Glutamatergic neuron (in vitro differentiated cells): ENCODE results near the gene AIF1. TPM values are rescaled to one million over a fixed set of nuclear protein-coding genes. Genes with fewer than 3 reads are reported as not detected.

Source experiments
- DNase-seq: peaks from one replicate; pipeline ENCODE4 v3.0.0; 2022
- H3K27ac Mint-ChIP-seq: one replicate; pipeline ENCODE4 v1.8.0; 2020; ENCODE audit warnings: mild to moderate bottlenecking, mixed read lengths, inconsistent platforms; ENCODE audit not compliant: unreplicated experiment
- H3K27me3 Mint-ChIP-seq: one replicate; pipeline ENCODE4 v1.8.0; 2020; ENCODE audit warnings: mild to moderate bottlenecking, moderate library complexity, mixed read lengths, inconsistent platforms; ENCODE audit not compliant: unreplicated experiment
- H3K36me3 Mint-ChIP-seq: one replicate; pipeline ENCODE4 v1.8.0; 2020; ENCODE audit warnings: mild to moderate bottlenecking, mixed read lengths, inconsistent platforms; ENCODE audit not compliant: unreplicated experiment
- H3K4me1 Mint-ChIP-seq: one replicate; pipeline ENCODE4 v1.8.0; 2020; ENCODE audit warnings: mild to moderate bottlenecking, low read depth, mixed read lengths, inconsistent platforms; ENCODE audit not compliant: unreplicated experiment
- H3K4me3 Mint-ChIP-seq: one replicate; pipeline ENCODE4 v1.8.0; 2020; ENCODE audit warnings: mild to moderate bottlenecking, mixed read lengths, inconsistent platforms; ENCODE audit not compliant: unreplicated experiment
- H3K9me3 Mint-ChIP-seq: one replicate; pipeline ENCODE4 v1.8.0; 2020; ENCODE audit warnings: mild to moderate bottlenecking, moderate library complexity, mixed read lengths, inconsistent platforms; ENCODE audit not compliant: unreplicated experiment
- CTCF ChIP-seq: fragments of 200-600 bp; sonication (generic); IDR thresholded peaks from one replicate; pipeline ENCODE4 v1.5.0; 2021; ENCODE audit not compliant: partially characterized antibody, unreplicated experiment
- total RNA-seq: library from RNA; stranded (reverse); fragmentation: NEBNext Ultra II Directional; extraction: Animal tissue kit (Norgen Biotek cat#: 25700); gene quantifications from one replicate; pipeline ENCODE4 v1.2.1, GENCODE V29; 2021; ENCODE audit not compliant: unreplicated experiment

The AIF1 gene
- total RNA-seq, 1 donor from 2014 or later, result not detected

GRCh38 chr6:31632279-31632946 lies 17.4 kb downstream of the AIF1 start:
- peaks cover 20% of the 10 kb centered on the region for H3K27me3 Mint-ChIP-seq
- H3K36me3 Mint-ChIP-seq, result peaks cover 10% of the 10 kb centered on the region
- H3K27ac Mint-ChIP-seq, result no peak overlapping the region
- no peak overlapping the region for H3K4me3 Mint-ChIP-seq
- H3K9me3 Mint-ChIP-seq, result peaks cover 6% of the 10 kb centered on the region
- no peak for TF ChIP-seq CTCF
- H3K4me1 Mint-ChIP-seq, result no peaks in the 10 kb centered on the region
- no peak for DNase-seq

- H3K9me3 Mint-ChIP-seq, result peaks cover 3% of the 10 kb centered on the region
- H3K27me3 Mint-ChIP-seq, result peaks cover 20% of the 10 kb centered on the region
- peaks cover 6% of the 10 kb centered on the region for H3K36me3 Mint-ChIP-seq
- no peak for DNase-seq
- TF ChIP-seq CTCF, result no peak
- no peak overlapping the region for H3K4me3 Mint-ChIP-seq
- no peak overlapping the region for H3K27ac Mint-ChIP-seq
- no peaks in the 10 kb centered on the region for H3K4me1 Mint-ChIP-seq
Measured at GRCh38 chr6:31633447-31633846, 18.4 kb downstream of the AIF1 start.

GRCh38 chr6:31634131-31634530 lies 19.1 kb downstream of the AIF1 start:
- H3K27ac Mint-ChIP-seq, result no peak overlapping the region

GRCh38 chr6:31634969-31635575 lies 20.0 kb downstream of the AIF1 start:
- H3K36me3 Mint-ChIP-seq, result peaks cover 6% of the 10 kb centered on the region

More at GRCh38 chr6:31634131-31634530, 19.1 kb downstream of the AIF1 start:
- H3K27me3 Mint-ChIP-seq, result peaks cover 20% of the 10 kb centered on the region
- no peaks in the 10 kb centered on the region for H3K4me1 Mint-ChIP-seq
- peaks cover 3% of the 10 kb centered on the region for H3K9me3 Mint-ChIP-seq
- no peak for DNase-seq
- H3K36me3 Mint-ChIP-seq, result peaks cover 6% of the 10 kb centered on the region
- peak overlapping the region; percentile 42 for H3K4me3 Mint-ChIP-seq
- no peak for TF ChIP-seq CTCF

More at GRCh38 chr6:31634969-31635575, 20.0 kb downstream of the AIF1 start:
- H3K4me1 Mint-ChIP-seq, result no peaks in the 10 kb centered on the region
- no peak overlapping the region for H3K27ac Mint-ChIP-seq
- no peak for TF ChIP-seq CTCF
- H3K9me3 Mint-ChIP-seq, result peaks cover 3% of the 10 kb centered on the region
- DNase-seq, result no peak
- H3K4me3 Mint-ChIP-seq, result peak overlapping the region; percentile 52
- peaks cover 20% of the 10 kb centered on the region for H3K27me3 Mint-ChIP-seq
